ENCODE results near the gene PCLO. TPM values are rescaled to one million over a fixed set of nuclear protein-coding genes. Genes with fewer than 3 reads are reported as not detected.

PCLO gene
- total RNA-seq, 4 donors from 2014 or later: 2.3 to 5.0 (median 2.7) TPM

DNA sequence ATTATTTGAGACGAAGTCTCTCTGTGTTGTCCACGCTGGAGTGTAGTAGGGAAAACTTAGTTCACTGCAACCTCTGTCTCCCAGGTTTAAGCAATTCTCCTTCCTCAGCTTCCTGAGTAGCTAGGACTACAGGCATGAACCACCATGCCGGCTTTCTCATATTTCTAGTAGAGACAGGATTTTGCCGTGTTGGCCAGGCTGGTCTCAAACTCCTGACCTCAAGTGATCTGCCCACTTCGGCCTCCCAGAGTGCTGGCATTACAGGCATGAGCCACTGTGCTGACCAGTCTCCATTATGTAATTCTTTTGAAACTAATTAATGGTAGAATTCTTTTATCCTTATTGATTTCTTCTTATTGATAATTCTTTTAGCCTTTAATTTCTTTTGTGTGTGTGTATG lies 32.5 kb downstream of the PCLO start:
- TF ChIP-seq POLR2AphosphoS5 (IDR thresholded peaks at IDR 0.05) (no peak), EP300 (IDR thresholded peaks at IDR 0.05) (no peak), POLR2A (IDR thresholded peaks at IDR 0.05; ENCODE audit: low read depth) (no peak)
- TF ChIP-seq, protein P1, sequence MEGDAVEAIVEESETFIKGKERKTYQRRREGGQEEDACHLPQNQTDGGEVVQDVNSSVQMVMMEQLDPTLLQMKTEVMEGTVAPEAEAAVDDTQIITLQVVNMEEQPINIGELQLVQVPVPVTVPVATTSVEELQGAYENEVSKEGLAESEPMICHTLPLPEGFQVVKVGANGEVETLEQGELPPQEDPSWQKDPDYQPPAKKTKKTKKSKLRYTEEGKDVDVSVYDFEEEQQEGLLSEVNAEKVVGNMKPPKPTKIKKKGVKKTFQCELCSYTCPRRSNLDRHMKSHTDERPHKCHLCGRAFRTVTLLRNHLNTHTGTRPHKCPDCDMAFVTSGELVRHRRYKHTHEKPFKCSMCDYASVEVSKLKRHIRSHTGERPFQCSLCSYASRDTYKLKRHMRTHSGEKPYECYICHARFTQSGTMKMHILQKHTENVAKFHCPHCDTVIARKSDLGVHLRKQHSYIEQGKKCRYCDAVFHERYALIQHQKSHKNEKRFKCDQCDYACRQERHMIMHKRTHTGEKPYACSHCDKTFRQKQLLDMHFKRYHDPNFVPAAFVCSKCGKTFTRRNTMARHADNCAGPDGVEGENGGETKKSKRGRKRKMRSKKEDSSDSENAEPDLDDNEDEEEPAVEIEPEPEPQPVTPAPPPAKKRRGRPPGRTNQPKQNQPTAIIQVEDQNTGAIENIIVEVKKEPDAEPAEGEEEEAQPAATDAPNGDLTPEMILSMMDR (IDR thresholded peaks at IDR 0.05): no peak
- no peak overlapping the region for H3K27ac ChIP-seq (replicated peaks in 1 of 4)
- no peaks in the 10 kb centered on the region for H3K4me1 ChIP-seq
- H3K9me3 ChIP-seq: no peaks in the 10 kb centered on the region
- H3K36me3 ChIP-seq: no peaks in the 10 kb centered on the region
- H3K4me3 ChIP-seq: no peak overlapping the region
- WGBS: 92% methylated on average over 5 of the region's 5 CpGs
- DNase-seq (ENCODE audit: extremely low spot score): no peak
- no peaks in the 10 kb centered on the region for H3K27me3 ChIP-seq
- intact Hi-C loops (cut with DNase I): no loop called here

DNA sequence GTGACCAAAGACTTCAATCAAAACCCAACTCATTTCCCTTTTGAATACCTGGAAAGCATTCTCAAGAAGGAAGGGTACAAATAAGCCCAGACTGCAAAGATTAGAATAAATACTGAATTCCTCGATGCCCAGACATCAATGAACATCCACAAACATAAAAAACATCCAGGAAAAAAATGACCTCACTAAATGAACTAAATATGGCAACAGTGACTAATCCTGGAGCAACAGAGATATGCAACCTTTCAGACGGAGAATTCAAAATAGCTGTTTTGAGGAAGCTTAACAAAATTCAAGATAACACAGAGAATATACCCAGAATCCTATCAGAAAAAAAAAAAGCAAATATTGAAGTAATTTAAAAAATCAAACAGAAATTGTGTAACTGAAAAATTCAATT lies 43.2 kb downstream of the PCLO start:
- H3K27ac ChIP-seq (replicated peaks in 1 of 4): no peak overlapping the region
- no peak for DNase-seq (ENCODE audit: extremely low spot score)
- TF ChIP-seq EP300 (IDR thresholded peaks at IDR 0.05): no peak
- TF ChIP-seq, protein P1 (IDR thresholded peaks at IDR 0.05): no peak
- intact Hi-C loops (cut with DNase I): no loop called here
- H3K4me3 ChIP-seq: no peak overlapping the region
- H3K27me3 ChIP-seq: no peaks in the 10 kb centered on the region
- H3K4me1 ChIP-seq: no peaks in the 10 kb centered on the region
- WGBS: 71% methylated on average over 2 of the region's 2 CpGs
- H3K36me3 ChIP-seq: no peaks in the 10 kb centered on the region
- H3K9me3 ChIP-seq: peaks cover 0 to 23% (median 4%) of the 10 kb centered on the region in 4 donors

DNA sequence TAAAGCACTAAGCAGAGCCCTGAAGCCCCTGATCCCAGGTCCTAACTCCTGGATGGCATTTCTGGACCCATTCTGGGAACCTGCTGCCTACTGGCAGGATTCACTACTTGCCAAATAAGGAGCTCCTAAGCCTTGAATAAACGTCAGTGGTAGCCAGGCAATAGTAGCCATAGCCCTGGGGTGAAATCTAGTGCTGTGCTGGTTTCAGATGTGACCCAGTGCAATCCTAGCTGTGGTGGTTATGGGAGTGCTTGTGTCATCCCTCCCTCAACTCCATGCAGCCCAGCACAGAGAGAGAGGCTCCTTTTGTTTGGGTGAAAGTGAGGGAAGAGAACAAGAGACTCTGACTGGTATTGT lies 43.7 kb downstream of the PCLO start:
- Histone ChIP-seq H3K27me3 (no peaks in the 10 kb centered on the region), H3K27ac (replicated peaks in 1 of 4) (no peak overlapping the region), H3K4me3 (no peak overlapping the region), H3K4me1 (no peaks in the 10 kb centered on the region), H3K9me3 (peaks cover 0 to 23% (median 4%) of the 10 kb centered on the region in 4 donors), H3K36me3 (no peaks in the 10 kb centered on the region)
- WGBS: 23% methylated on average over 1 of the region's 1 CpG
- no peak for DNase-seq (ENCODE audit: extremely low spot score)
- intact Hi-C loops (cut with DNase I): no loop called here
- TF ChIP-seq EP300 (IDR thresholded peaks at IDR 0.05): no peak
- TF ChIP-seq POLR2A (IDR thresholded peaks at IDR 0.05; ENCODE audit: low read depth): no peak
- TF ChIP-seq POLR2AphosphoS5 (IDR thresholded peaks at IDR 0.05): no peak
- TF ChIP-seq, protein P1 (IDR thresholded peaks at IDR 0.05): no peak

DNA sequence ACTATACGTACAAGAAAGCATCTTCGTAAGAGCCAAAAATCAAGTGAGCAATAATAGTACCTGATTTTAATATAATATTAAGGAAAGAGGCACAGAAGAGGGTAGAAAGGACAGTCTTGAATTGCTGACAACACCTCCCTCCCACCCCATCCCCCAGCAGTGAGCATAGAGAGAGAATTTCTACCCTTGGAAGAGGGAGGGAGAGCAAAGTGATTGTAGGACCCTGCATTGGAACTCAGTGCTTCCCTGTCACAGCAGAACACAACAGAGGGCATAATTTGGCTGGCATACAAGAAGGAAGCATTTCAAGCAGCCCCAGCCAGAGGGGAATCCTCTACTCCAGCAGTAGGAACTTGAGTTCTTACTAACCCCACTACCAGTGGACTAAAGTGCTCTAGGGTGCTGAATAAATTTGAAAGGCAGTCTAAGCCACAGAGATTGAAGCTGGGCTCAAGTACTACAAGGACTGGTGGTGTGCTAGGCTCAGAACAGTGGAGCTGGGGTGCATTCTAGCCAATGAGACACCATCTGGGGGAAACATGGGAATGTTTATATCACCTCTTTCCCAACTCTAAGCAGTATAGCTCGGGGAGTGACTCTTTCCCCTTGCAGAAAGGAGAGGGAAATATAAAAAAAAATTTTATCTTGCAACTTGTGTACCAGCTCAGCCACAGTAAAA lies 44.2 kb downstream of the PCLO start:
- intact Hi-C loops (cut with DNase I): no loop called here
- 96% methylated on average over 3 of the region's 3 CpGs for WGBS
- Histone ChIP-seq H3K9me3 (peaks cover 0 to 21% (median 3%) of the 10 kb centered on the region in 4 donors), H3K27ac (replicated peaks in 1 of 4) (no peak overlapping the region), H3K27me3 (no peaks in the 10 kb centered on the region), H3K4me3 (no peak overlapping the region), H3K36me3 (no peaks in the 10 kb centered on the region), H3K4me1 (no peaks in the 10 kb centered on the region)
- TF ChIP-seq, protein P1 (IDR thresholded peaks at IDR 0.05): no peak
- TF ChIP-seq POLR2A (IDR thresholded peaks at IDR 0.05; ENCODE audit: low read depth) (no peak), EP300 (IDR thresholded peaks at IDR 0.05) (no peak), POLR2AphosphoS5 (IDR thresholded peaks at IDR 0.05) (no peak)
- no peak for DNase-seq (ENCODE audit: extremely low spot score)

DNA sequence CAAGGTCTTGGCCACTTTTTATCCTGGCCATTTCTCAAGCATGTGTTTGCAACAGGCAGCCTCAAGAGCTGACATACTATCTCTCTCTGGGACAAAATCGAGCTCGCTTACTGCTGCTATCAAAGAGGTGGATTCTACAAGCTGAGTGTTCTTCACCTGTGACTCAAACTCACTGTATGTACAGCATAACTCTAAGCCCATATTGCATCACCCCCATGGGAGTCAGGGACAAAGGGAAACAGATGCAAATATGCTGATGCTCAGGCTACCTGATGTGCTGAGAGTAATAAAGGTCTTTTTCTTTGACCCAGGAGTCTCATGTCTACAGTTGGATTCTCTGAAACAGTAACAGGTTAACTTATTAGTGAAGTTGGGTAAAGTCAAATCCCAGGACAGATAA lies 45.2 kb downstream of the PCLO start:
- WGBS: 88% methylated on average over 2 of the region's 2 CpGs
- no peaks in the 10 kb centered on the region for H3K36me3 ChIP-seq
- no peak overlapping the region for H3K4me3 ChIP-seq
- DNase-seq (ENCODE audit: extremely low spot score): no peak
- H3K4me1 ChIP-seq: no peaks in the 10 kb centered on the region
- TF ChIP-seq EP300 (IDR thresholded peaks at IDR 0.05) (no peak), POLR2AphosphoS5 (IDR thresholded peaks at IDR 0.05) (no peak), POLR2A (IDR thresholded peaks at IDR 0.05; ENCODE audit: low read depth) (no peak)
- TF ChIP-seq, protein P1 (IDR thresholded peaks at IDR 0.05): no peak
- peaks cover 0 to 11% (median 0%) of the 10 kb centered on the region in 4 donors for H3K9me3 ChIP-seq
- no peak overlapping the region for H3K27ac ChIP-seq (replicated peaks in 1 of 4)
- intact Hi-C loops (cut with DNase I): no loop called here
- H3K27me3 ChIP-seq: no peaks in the 10 kb centered on the region

Measured in esophagus muscularis mucosa (tissue), 4 donors.